Measurements from ENCODE around the gene SDK1.
"Not testable (repeated sequence)": the region's sequence is repeated elsewhere in the genome, so short reads cannot be mapped to it uniquely, and the experiment has no call there.

- TF ChIP-seq, protein P1, sequence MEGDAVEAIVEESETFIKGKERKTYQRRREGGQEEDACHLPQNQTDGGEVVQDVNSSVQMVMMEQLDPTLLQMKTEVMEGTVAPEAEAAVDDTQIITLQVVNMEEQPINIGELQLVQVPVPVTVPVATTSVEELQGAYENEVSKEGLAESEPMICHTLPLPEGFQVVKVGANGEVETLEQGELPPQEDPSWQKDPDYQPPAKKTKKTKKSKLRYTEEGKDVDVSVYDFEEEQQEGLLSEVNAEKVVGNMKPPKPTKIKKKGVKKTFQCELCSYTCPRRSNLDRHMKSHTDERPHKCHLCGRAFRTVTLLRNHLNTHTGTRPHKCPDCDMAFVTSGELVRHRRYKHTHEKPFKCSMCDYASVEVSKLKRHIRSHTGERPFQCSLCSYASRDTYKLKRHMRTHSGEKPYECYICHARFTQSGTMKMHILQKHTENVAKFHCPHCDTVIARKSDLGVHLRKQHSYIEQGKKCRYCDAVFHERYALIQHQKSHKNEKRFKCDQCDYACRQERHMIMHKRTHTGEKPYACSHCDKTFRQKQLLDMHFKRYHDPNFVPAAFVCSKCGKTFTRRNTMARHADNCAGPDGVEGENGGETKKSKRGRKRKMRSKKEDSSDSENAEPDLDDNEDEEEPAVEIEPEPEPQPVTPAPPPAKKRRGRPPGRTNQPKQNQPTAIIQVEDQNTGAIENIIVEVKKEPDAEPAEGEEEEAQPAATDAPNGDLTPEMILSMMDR (IDR thresholded peaks at IDR 0.05) = not testable (repeated sequence)
- not testable (repeated sequence) for TF ChIP-seq POLR2A (IDR thresholded peaks at IDR 0.05)
Measured at GRCh38 chr7:4313911-4314310, 1012.9 kb downstream of the SDK1 start.

All from body of pancreas (tissue), 4 donors.